DND-41 (cell line): ENCODE results near the gene KRTAP3-2.

Experiments used
- CTCF ChIP-seq: IDR thresholded peaks from 2 replicates; pipeline ENCODE4 v1.5.1; 2012; ENCODE audit warnings: borderline replicate concordance, low read length, moderate library complexity, mild to moderate bottlenecking; ENCODE audit not compliant: poor library complexity, severe bottlenecking; ENCODE audit errors: extremely low read depth
- EZH2 ChIP-seq: IDR thresholded peaks from 3 replicates; pipeline ENCODE4 v1.6.1; 2012; ENCODE audit warnings: borderline replicate concordance, low read depth, mild to moderate bottlenecking, moderate library complexity, low read length, inconsistent platforms; ENCODE audit not compliant: severe bottlenecking

GRCh38 chr17:40980596-40980995 lies 19.1 kb downstream of the KRTAP3-2 start:
- no peak for TF ChIP-seq CTCF
- TF ChIP-seq EZH2: no peak
